ENCODE results near the gene SDHB. TPM values are rescaled to one million over a fixed set of nuclear protein-coding genes. Genes with fewer than 3 reads are reported as not detected.

The SDHB gene
- total and polyA plus RNA-seq, 4 donors = 59.1 to 117 (median 83.5) TPM

- TF ChIP-seq CTCF (IDR thresholded peaks at IDR 0.05; ENCODE audit: control extremely low read depth, extremely low read depth) = no peak
- no peak for DNase-seq
- WGBS, 2 donors = 82 to 93% methylated on average over 6 of the region's 6 CpGs
- Histone ChIP-seq H3K4me3 (no peak overlapping the region), H3K9me3 (ENCODE audit: control insufficient read depth in 4 of 4, insufficient read depth in 3 of 4, low read length in 3 of 4) (no peaks in the 10 kb centered on the region), H3K36me3 (ENCODE audit: control insufficient read depth in 4 of 4, insufficient read depth in 4 of 4, low read length in 4 of 4) (no peaks in the 10 kb centered on the region), H3K9ac (ENCODE audit: insufficient read depth in 1 of 2, low read length in 2 of 2) (no peak overlapping the region), H3K27ac (ENCODE audit: low read depth in 1 of 2, low read length in 1 of 2) (no peak overlapping the region), H3K4me1 (ENCODE audit: control insufficient read depth in 5 of 5, insufficient read depth in 5 of 5, low read length in 5 of 5) (no peaks in the 10 kb centered on the region), H3K27me3 (ENCODE audit: control insufficient read depth in 3 of 3, insufficient read depth in 3 of 3, low read length in 2 of 3) (no peaks in the 10 kb centered on the region)
- ATAC-seq (ENCODE audit: insufficient read depth, low FRiP score) = no peak
Observed at GRCh38 chr1:17071794-17072193, 18.0 kb upstream of the SDHB start.

GRCh38 chr1:17070163-17070525, 16.3 kb upstream of the SDHB start:
- H3K27ac ChIP-seq (ENCODE audit: low read depth in 1 of 2, low read length in 1 of 2) = no peak overlapping the region
- ATAC-seq (ENCODE audit: insufficient read depth, low FRiP score) = no peak
- no peaks in the 10 kb centered on the region for H3K36me3 ChIP-seq (ENCODE audit: control insufficient read depth in 4 of 4, insufficient read depth in 4 of 4, low read length in 4 of 4)
- H3K27me3 ChIP-seq (ENCODE audit: control insufficient read depth in 3 of 3, insufficient read depth in 3 of 3, low read length in 2 of 3) = no peaks in the 10 kb centered on the region
- H3K9me3 ChIP-seq (ENCODE audit: control insufficient read depth in 4 of 4, insufficient read depth in 3 of 4, low read length in 3 of 4) = peaks cover 0 to 2% (median 0%) of the 10 kb centered on the region in 4 donors
- no peak overlapping the region for H3K9ac ChIP-seq (ENCODE audit: insufficient read depth in 1 of 2, low read length in 2 of 2)
- no peak overlapping the region for H3K4me3 ChIP-seq
- no peak for TF ChIP-seq CTCF (IDR thresholded peaks at IDR 0.05; ENCODE audit: control extremely low read depth, extremely low read depth)
- peaks cover 0 to 2% (median 0%) of the 10 kb centered on the region in 5 donors for H3K4me1 ChIP-seq (ENCODE audit: control insufficient read depth in 5 of 5, insufficient read depth in 5 of 5, low read length in 5 of 5)
- DNase-seq = no peak
- 70 to 75% methylated on average over 10 of the region's 10 CpGs for WGBS, 2 donors

GRCh38 chr1:17069452-17070162, 15.8 kb upstream of the SDHB start:
- ATAC-seq (ENCODE audit: insufficient read depth, low FRiP score) = no peak

More at GRCh38 chr1:17069452-17070162, 15.8 kb upstream of the SDHB start:
- TF ChIP-seq CTCF (IDR thresholded peaks at IDR 0.05; ENCODE audit: control extremely low read depth, extremely low read depth) = no peak
- H3K9me3 ChIP-seq (ENCODE audit: control insufficient read depth in 4 of 4, insufficient read depth in 3 of 4, low read length in 3 of 4) = peaks cover 0 to 2% (median 0%) of the 10 kb centered on the region in 4 donors
- H3K9ac ChIP-seq (ENCODE audit: insufficient read depth in 1 of 2, low read length in 2 of 2) = no peak overlapping the region
- H3K4me3 ChIP-seq = no peak overlapping the region
- DNase-seq = no peak
- no peak overlapping the region for H3K27ac ChIP-seq (ENCODE audit: low read depth in 1 of 2, low read length in 1 of 2)
- 87 to 96% methylated on average over 6 of the region's 6 CpGs for WGBS, 2 donors
- H3K4me1 ChIP-seq (ENCODE audit: control insufficient read depth in 5 of 5, insufficient read depth in 5 of 5, low read length in 5 of 5) = peaks cover 0 to 2% (median 0%) of the 10 kb centered on the region in 5 donors
- no peaks in the 10 kb centered on the region for H3K36me3 ChIP-seq (ENCODE audit: control insufficient read depth in 4 of 4, insufficient read depth in 4 of 4, low read length in 4 of 4)
- H3K27me3 ChIP-seq (ENCODE audit: control insufficient read depth in 3 of 3, insufficient read depth in 3 of 3, low read length in 2 of 3) = no peaks in the 10 kb centered on the region
